ENCODE results near the gene INA. TPM values are rescaled to one million over a fixed set of nuclear protein-coding genes. Genes with fewer than 3 reads are reported as not detected.

INA gene
- total RNA-seq, 1 experiment from 2014 or later, result not detected

DNA sequence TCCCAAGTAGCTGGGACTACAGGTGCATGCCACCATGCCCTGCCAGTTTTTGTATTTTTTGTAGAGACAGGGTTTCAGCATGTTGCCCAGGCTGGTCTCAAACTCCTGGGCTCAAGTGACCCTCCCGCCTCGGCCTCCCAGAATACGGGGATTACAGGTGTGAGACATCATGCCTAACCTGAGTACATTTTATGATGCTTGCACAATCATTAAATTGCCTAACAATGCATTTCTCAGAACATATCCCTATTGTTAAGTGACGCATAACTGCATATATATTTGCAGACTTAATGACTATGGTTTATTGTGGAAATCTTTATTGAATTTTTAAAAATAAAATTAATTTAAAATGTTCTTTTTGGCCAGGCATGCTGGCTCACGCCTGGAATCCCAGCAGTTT is 30.7 kb downstream of the INA start (continued):
- TF ChIP-seq SP1 (IDR thresholded peaks at IDR 0.05; ENCODE audit: low read depth) (no peak), POLR2A (IDR thresholded peaks at IDR 0.05; ENCODE audit: borderline replicate concordance, extremely low read depth, insufficient read depth, insufficient read length) (no peak), RAD21 (IDR thresholded peaks at IDR 0.05; ENCODE audit: low read depth) (no peak), TCF7L2 (IDR thresholded peaks at IDR 0.05; ENCODE audit: borderline replicate concordance, extremely low read depth, insufficient read depth, insufficient read length) (no peak), POLR2AphosphoS5 (IDR thresholded peaks at IDR 0.05; ENCODE audit: low read depth, low read length) (no peak)
- TF ChIP-seq, protein P1, sequence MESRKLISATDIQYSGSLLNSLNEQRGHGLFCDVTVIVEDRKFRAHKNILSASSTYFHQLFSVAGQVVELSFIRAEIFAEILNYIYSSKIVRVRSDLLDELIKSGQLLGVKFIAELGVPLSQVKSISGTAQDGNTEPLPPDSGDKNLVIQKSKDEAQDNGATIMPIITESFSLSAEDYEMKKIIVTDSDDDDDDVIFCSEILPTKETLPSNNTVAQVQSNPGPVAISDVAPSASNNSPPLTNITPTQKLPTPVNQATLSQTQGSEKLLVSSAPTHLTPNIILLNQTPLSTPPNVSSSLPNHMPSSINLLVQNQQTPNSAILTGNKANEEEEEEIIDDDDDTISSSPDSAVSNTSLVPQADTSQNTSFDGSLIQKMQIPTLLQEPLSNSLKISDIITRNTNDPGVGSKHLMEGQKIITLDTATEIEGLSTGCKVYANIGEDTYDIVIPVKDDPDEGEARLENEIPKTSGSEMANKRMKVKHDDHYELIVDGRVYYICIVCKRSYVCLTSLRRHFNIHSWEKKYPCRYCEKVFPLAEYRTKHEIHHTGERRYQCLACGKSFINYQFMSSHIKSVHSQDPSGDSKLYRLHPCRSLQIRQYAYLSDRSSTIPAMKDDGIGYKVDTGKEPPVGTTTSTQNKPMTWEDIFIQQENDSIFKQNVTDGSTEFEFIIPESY (IDR thresholded peaks at IDR 0.05; ENCODE audit: extremely low read depth, insufficient replicate concordance, low read length), result no peak
- TF ChIP-seq, protein P2, sequence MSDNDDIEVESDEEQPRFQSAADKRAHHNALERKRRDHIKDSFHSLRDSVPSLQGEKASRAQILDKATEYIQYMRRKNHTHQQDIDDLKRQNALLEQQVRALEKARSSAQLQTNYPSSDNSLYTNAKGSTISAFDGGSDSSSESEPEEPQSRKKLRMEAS (IDR thresholded peaks at IDR 0.05), result no peak

DNA sequence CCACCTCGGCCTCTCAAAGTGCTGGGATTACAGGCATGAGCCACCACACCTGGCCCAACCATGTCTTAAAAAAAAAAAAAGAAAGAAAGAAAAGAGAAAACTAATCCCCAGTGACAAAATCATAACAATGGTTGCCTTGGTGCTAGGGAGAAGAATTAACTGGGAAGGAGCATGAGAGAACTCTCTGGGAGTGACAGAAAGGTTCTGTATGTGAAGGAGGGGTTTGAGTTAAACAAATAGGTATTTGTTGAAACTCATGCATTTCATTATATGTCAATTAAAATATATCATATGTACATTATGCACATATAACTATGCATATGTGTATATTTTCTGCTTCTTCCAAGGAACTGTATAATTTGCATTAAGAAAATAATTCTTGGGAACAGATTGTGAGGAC is 33.3 kb downstream of the INA start:
- Histone ChIP-seq H3K4me2 (ENCODE audit: low read length) (no peak overlapping the region), H3K79me2 (ENCODE audit: insufficient read depth, low read length) (no peaks in the 10 kb centered on the region), H3K27ac (ENCODE audit: low read depth, low read length) (no peak overlapping the region), H3K27me3 (ENCODE audit: insufficient read depth, low read length) (no peaks in the 10 kb centered on the region), H3K9me3 (ENCODE audit: control insufficient read depth in 1 of 2, insufficient read depth in 1 of 2, low read depth in 1 of 2, low read length in 2 of 2) (no peaks in the 10 kb centered on the region), H3K9ac (ENCODE audit: low read length) (no peak overlapping the region), H3K9me2 (ENCODE audit: insufficient read depth) (no peaks in the 10 kb centered on the region), H3K36me3 (ENCODE audit: control insufficient read depth in 1 of 2, insufficient read depth in 2 of 2, low read length in 2 of 2) (peaks cover 40% of the 10 kb centered on the region in 2 experiments), H4K20me1 (ENCODE audit: insufficient read depth) (no peaks in the 10 kb centered on the region; the same call in 1 of the 2 replicates), H3K4me3 (replicated peaks in 1 of 2; ENCODE audit: low read depth in 1 of 2, low read length in 2 of 2) (no peak overlapping the region), H3K4me1 (ENCODE audit: control insufficient read depth in 1 of 2, insufficient read depth in 2 of 2, low read length in 2 of 2) (no peaks in the 10 kb centered on the region), H2AFZ (ENCODE audit: low read depth, low read length, poor library complexity, severe bottlenecking) (no peak overlapping the region)
- DNase-seq (ENCODE audit: low read depth, low spot score) (no peak), ATAC-seq (no peak)
- ChIA-PET RAD21 (ENCODE audit: low non-redundant PET in 1 of 2, low total read pairs in 2 of 2, uncharacterized antibody in 2 of 2, unreplicated experiment in 2 of 2) (no interaction called here), CTCF (no interaction called here), POLR2A (no interaction called here)
- no TSS peak for BruUV-seq (replicated peaks)
- intact Hi-C loops (cut with micrococcal nuclease), result no loop called here
- TF ChIP-seq JUND (IDR thresholded peaks at IDR 0.05) (no peak), RAD21 (IDR thresholded peaks at IDR 0.05; ENCODE audit: low read depth) (no peak), ELF1 (IDR thresholded peaks at IDR 0.05; ENCODE audit: borderline replicate concordance, low read depth) (no peak), FOSL1 (IDR thresholded peaks at IDR 0.05; ENCODE audit: low read depth) (no peak), CEBPB (IDR thresholded peaks at IDR 0.05; ENCODE audit: low read depth) (no peak), SIN3A (IDR thresholded peaks at IDR 0.05; ENCODE audit: low read depth) (no peak)
- TF ChIP-seq, protein P1 (IDR thresholded peaks at IDR 0.05; ENCODE audit: extremely low read depth, insufficient replicate concordance, low read length), result no peak
- TF ChIP-seq, protein P2 (IDR thresholded peaks at IDR 0.05), result no peak
- TF ChIP-seq, protein P3, sequence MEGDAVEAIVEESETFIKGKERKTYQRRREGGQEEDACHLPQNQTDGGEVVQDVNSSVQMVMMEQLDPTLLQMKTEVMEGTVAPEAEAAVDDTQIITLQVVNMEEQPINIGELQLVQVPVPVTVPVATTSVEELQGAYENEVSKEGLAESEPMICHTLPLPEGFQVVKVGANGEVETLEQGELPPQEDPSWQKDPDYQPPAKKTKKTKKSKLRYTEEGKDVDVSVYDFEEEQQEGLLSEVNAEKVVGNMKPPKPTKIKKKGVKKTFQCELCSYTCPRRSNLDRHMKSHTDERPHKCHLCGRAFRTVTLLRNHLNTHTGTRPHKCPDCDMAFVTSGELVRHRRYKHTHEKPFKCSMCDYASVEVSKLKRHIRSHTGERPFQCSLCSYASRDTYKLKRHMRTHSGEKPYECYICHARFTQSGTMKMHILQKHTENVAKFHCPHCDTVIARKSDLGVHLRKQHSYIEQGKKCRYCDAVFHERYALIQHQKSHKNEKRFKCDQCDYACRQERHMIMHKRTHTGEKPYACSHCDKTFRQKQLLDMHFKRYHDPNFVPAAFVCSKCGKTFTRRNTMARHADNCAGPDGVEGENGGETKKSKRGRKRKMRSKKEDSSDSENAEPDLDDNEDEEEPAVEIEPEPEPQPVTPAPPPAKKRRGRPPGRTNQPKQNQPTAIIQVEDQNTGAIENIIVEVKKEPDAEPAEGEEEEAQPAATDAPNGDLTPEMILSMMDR (IDR thresholded peaks at IDR 0.05 in 2 of 3, conservative IDR thresholded peaks at IDR 0.05 in 1 of 3; ENCODE audit: borderline replicate concordance in 1 of 3, insufficient read depth in 1 of 3, low read depth in 2 of 3, low read length in 2 of 3), result no peak
- TF ChIP-seq, protein P4, sequence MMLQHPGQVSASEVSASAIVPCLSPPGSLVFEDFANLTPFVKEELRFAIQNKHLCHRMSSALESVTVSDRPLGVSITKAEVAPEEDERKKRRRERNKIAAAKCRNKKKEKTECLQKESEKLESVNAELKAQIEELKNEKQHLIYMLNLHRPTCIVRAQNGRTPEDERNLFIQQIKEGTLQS (IDR thresholded peaks at IDR 0.05), result no peak

Data from HCT116 (cell line).